ENCODE results near the gene CREB5. TPM values are rescaled to one million over a fixed set of nuclear protein-coding genes. Genes with fewer than 3 reads are reported as not detected.

Gene CREB5
- total RNA-seq, 1 experiment from 2014 or later = 19.2 TPM

DNA sequence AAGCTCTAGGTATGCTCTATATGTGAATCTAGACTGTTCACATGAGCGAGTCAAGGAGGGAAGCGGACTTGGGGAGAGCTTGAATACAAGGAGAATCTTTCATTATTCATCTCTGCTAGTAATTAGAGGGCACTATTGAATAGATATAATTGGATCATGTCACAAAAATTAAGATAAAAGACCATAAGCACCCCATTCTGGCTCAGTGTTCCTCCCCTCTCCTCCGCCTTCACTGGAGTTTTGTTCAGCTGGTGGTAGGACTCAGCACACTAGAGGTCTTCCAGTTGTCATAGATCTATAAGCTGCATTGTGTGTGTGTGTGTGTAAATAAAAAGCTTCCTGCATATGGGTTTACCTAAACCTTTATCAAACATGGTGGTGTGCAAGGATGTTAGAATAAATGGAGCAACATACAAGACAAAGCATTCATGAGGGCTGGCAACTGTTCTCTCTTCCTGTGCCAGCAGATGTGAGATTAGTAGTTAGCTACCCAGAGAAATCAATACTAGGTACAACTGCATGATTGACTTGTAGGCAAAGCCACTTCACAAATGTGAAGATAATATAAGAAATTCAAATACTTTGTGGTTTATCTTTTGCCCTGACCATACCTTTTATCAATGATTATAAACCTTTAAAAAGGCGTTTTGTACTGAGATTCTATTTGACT, 142.6 kb downstream of the CREB5 start:
- no TSS peak for BruUV-seq (replicated peaks)
- Mint-ChIP-seq H3K4me1 (ENCODE audit: low read depth, unreplicated experiment) (peaks cover 54% of the 10 kb centered on the region), H3K36me3 (ENCODE audit: insufficient read depth, unreplicated experiment) (no peaks in the 10 kb centered on the region), H3K27me3 (ENCODE audit: unreplicated experiment) (peaks cover 7% of the 10 kb centered on the region), H3K27ac (ENCODE audit: unreplicated experiment) (no peak overlapping the region), H3K4me3 (ENCODE audit: low read depth, unreplicated experiment) (no peak overlapping the region), H3K9me3 (ENCODE audit: low read depth, unreplicated experiment) (no peaks in the 10 kb centered on the region)
- TF ChIP-seq, protein P1, sequence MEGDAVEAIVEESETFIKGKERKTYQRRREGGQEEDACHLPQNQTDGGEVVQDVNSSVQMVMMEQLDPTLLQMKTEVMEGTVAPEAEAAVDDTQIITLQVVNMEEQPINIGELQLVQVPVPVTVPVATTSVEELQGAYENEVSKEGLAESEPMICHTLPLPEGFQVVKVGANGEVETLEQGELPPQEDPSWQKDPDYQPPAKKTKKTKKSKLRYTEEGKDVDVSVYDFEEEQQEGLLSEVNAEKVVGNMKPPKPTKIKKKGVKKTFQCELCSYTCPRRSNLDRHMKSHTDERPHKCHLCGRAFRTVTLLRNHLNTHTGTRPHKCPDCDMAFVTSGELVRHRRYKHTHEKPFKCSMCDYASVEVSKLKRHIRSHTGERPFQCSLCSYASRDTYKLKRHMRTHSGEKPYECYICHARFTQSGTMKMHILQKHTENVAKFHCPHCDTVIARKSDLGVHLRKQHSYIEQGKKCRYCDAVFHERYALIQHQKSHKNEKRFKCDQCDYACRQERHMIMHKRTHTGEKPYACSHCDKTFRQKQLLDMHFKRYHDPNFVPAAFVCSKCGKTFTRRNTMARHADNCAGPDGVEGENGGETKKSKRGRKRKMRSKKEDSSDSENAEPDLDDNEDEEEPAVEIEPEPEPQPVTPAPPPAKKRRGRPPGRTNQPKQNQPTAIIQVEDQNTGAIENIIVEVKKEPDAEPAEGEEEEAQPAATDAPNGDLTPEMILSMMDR (IDR thresholded peaks at IDR 0.05; ENCODE audit: unreplicated experiment) = no peak
- intact Hi-C loops (cut with micrococcal nuclease; ENCODE audit: unreplicated experiment) = loop anchor here (5.0 kb wide), 2 partner anchors 67 to 297 kb away; no protein-coding TSS in a partner anchor
- no peak for DNase-seq
- CTCF ChIA-PET = interaction anchor here (1.1 kb wide), 1 partner anchor 18 kb away, joined by 4 read pairs; no protein-coding TSS in a partner anchor

DNA sequence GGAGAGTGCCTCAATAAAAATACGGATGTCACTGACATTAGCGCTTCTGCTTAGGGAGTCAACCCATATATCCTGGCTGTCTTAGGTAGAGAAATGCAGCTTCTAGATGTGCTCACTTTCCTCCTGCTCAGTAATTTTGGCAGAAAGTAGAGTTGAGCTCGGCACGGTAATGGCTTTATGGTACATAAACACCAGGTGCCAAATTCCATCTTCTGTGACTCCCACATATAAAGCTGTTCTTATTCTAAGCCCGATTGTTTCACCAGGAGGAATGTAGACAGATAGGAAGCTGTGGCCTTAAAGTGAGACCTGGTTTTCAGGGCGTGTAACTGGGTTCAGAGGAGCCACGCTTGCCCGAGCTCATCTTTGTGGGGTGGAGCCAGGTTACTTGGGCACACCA, 143.7 kb downstream of the CREB5 start:
- Mint-ChIP-seq H3K27me3 (ENCODE audit: unreplicated experiment) (peaks cover under 1% of the 10 kb centered on the region), H3K36me3 (ENCODE audit: insufficient read depth, unreplicated experiment) (no peaks in the 10 kb centered on the region), H3K27ac (ENCODE audit: unreplicated experiment) (no peak overlapping the region), H3K4me1 (ENCODE audit: low read depth, unreplicated experiment) (peaks cover 61% of the 10 kb centered on the region), H3K9me3 (ENCODE audit: low read depth, unreplicated experiment) (no peaks in the 10 kb centered on the region), H3K4me3 (ENCODE audit: low read depth, unreplicated experiment) (no peak overlapping the region)
- DNase-seq = no peak
- TF ChIP-seq, protein P1 (IDR thresholded peaks at IDR 0.05; ENCODE audit: unreplicated experiment) = no peak
- BruUV-seq (replicated peaks) = no TSS peak
- CTCF ChIA-PET = interaction anchor here (1.3 to 1.4 kb wide), 2 partner anchors 36 to 70 kb away, joined by 3 read pairs; no protein-coding TSS in a partner anchor
- intact Hi-C loops (cut with micrococcal nuclease; ENCODE audit: unreplicated experiment) = loop anchor here (5.0 kb wide), 2 partner anchors 66 to 296 kb away; no protein-coding TSS in a partner anchor

DNA sequence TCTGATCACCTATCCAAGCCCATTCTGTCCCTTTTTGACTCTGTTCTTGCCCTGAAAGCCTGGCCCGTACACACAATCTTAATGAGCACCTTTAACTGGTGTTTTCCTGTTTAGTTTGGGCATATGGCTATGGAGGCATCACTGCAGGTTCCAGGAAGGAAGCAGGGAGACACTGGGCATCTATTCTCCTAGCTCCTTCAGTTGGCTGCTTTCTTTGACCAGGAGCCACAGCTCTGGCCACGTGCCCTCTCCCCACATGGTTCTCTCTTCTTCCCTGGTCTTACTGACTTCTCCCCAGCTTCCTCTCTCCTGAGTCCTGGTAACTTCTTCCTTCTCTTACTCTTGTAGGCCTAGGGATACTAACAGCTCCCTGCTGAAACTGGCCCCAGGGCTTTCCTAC, 144.4 kb downstream of the CREB5 start:
- H3K27me3 Mint-ChIP-seq (ENCODE audit: unreplicated experiment) = no peaks in the 10 kb centered on the region
- DNase-seq = no peak
- H3K4me3 Mint-ChIP-seq (ENCODE audit: low read depth, unreplicated experiment) = no peak overlapping the region
- H3K27ac Mint-ChIP-seq (ENCODE audit: unreplicated experiment) = no peak overlapping the region
- CTCF ChIA-PET = interaction anchor here (1.3 to 1.4 kb wide), 2 partner anchors 35 to 70 kb away, joined by 3 read pairs; no protein-coding TSS in a partner anchor
- H3K4me1 Mint-ChIP-seq (ENCODE audit: low read depth, unreplicated experiment) = peaks cover 61% of the 10 kb centered on the region
- no peaks in the 10 kb centered on the region for H3K36me3 Mint-ChIP-seq (ENCODE audit: insufficient read depth, unreplicated experiment)
- TF ChIP-seq, protein P1 (IDR thresholded peaks at IDR 0.05; ENCODE audit: unreplicated experiment) = no peak
- no peaks in the 10 kb centered on the region for H3K9me3 Mint-ChIP-seq (ENCODE audit: low read depth, unreplicated experiment)
- BruUV-seq (replicated peaks) = no TSS peak
- intact Hi-C loops (cut with micrococcal nuclease; ENCODE audit: unreplicated experiment) = loop anchor here (5.0 kb wide), 2 partner anchors 66 to 296 kb away; no protein-coding TSS in a partner anchor

DNA sequence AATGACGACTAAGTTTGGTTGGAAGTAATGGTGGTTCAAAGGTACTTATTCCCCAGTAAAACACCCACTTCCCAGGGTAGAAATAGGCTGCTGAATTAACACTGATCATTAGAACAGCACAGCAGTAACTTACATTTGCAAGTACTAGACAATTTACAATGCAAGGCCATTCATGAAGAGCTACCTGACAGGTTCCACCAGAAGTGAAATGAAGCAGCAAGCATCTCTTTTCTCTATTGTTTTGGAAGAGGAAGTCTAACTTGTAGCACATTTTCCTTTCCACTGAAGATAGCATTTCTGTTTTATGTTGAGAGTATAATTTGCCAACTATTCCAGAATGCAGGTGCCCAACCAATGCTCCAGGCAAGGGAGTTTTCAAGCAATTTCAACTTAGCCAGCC, 145.9 kb downstream of the CREB5 start:
- no peaks in the 10 kb centered on the region for H3K27me3 Mint-ChIP-seq (ENCODE audit: unreplicated experiment)
- CTCF ChIA-PET = interaction anchor here (0.6 to 1.1 kb wide), 3 partner anchors 9 to 826 kb away, joined by 3 to 4 read pairs (median 3); no protein-coding TSS in a partner anchor
- H3K4me3 Mint-ChIP-seq (ENCODE audit: low read depth, unreplicated experiment) = no peak overlapping the region
- H3K27ac Mint-ChIP-seq (ENCODE audit: unreplicated experiment) = peak overlapping the region; percentile 40
- peaks cover 61% of the 10 kb centered on the region for H3K4me1 Mint-ChIP-seq (ENCODE audit: low read depth, unreplicated experiment)
- DNase-seq = peak; percentile 63
- no peaks in the 10 kb centered on the region for H3K9me3 Mint-ChIP-seq (ENCODE audit: low read depth, unreplicated experiment)
- TF ChIP-seq, protein P1 (IDR thresholded peaks at IDR 0.05; ENCODE audit: unreplicated experiment) = no peak
- no peaks in the 10 kb centered on the region for H3K36me3 Mint-ChIP-seq (ENCODE audit: insufficient read depth, unreplicated experiment)
- intact Hi-C loops (cut with micrococcal nuclease; ENCODE audit: unreplicated experiment) = loop anchor here (1.0 to 5.0 kb wide), 3 partner anchors 64 to 294 kb away; no protein-coding TSS in a partner anchor
- no TSS peak for BruUV-seq (replicated peaks)

Measured in Calu3 (cell line).